Stimulated activated CD4-positive, alpha-beta T cell treated with anti-CD3 and anti-CD28 coated beads, TNF-alpha, amount 100 ng/mL, for 1 hour (primary cell): ENCODE measurements around the gene ETNK2.
A peak's percentile ranks its signal among the peaks of the same experiment; 100 is the strongest.

Source experiments
- DNase-seq, 3 donors: peaks; one replicate each; pipeline ENCODE4 v3.0.0-alpha.2; 2020; ENCODE audit warnings: low read depth in 3 of 3, low spot score in 1 of 3

The ETNK2 gene

GRCh38 chr1:204177133-204177532, 25.3 kb upstream of the ETNK2 start:
- no peak for DNase-seq

- no peak for DNase-seq
These were observed 24.2 kb upstream of the ETNK2 start for GRCh38 chr1:204176049-204176448.

DNA sequence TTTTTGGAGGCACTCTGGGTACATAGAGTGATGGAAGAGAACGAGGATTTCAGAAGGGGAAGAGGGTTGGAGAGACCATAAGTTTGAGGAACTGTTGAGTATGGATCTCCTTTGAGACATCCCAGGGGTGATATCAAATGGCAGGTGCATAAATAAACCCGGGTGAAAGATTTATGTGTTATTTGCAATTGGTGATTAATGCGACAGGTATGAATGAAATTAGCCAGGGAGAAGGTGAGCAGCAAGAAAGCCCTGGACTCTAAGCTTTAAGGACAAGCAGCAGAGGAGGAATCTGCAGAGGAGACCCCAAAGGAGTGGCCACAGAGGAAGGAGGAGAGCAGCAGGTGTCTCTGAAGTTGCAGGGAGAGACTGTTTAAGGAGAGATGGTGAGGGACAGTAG, 23.1 kb upstream of the ETNK2 start:
- no peak for DNase-seq

- no peak for DNase-seq
These were observed 20.7 kb upstream of the ETNK2 start for GRCh38 chr1:204172404-204173029.

- no peak for DNase-seq
These were observed 19.9 kb upstream of the ETNK2 start for GRCh38 chr1:204171751-204172178.

- no peak for DNase-seq
These were observed 18.8 kb upstream of the ETNK2 start for GRCh38 chr1:204170494-204171155.

DNA sequence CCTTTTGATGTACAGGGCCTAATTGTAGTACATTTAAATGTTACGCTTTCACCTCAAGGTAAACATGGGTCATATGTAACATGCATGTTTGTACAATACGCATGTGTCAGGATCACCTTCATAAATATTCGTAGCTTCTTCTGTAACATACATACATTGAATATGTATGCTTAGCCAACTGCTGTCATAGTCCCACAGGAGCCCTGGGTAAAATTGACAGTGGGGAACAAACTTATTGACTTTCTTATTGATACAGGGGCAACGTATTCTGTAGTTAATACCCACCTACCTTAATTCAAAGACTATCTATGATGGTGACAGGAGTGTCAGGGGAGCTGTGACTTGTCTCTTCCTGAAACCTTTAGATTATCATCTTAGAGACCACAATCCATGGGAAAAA, 18.0 kb upstream of the ETNK2 start:
- DNase-seq = no peak

GRCh38 chr1:204167730-204168129, 15.9 kb upstream of the ETNK2 start:
- DNase-seq = no peak

GRCh38 chr1:204166219-204166618, 14.4 kb upstream of the ETNK2 start, which contains the start of gene REN:
Gene REN (minus strand): TSS chr1:204166337. CDS start chr1:204166293, 44 bp downstream.
- DNase-seq = no peak

GRCh38 chr1:204162494-204163074, 10.7 kb upstream of the ETNK2 start:
- DNase-seq = peak; percentile 42 to 79 (median 59)

- no peak for DNase-seq
These were observed 10.0 kb upstream of the ETNK2 start for GRCh38 chr1:204161609-204162493.

DNA sequence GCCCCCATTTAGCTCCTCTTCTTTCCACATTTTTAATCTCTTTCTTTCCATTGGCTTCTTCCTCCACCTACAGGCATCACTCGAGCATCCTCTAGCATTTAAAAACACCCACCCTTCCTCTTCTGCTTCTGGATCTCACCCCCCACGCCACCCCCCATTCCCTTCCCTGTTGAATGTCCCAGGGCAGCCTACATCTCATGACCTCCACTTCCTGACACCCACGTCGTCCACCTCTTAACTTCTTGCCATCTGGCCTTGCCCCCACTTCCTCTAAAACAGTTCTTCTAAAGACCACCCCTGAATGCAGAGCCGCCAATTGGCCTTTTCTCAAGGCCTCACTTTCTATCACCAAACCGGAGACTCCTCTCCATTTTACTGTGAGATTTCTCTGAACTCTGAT, 6.1 kb upstream of the ETNK2 start:
- DNase-seq = no peak

- DNase-seq = no peak
These were observed 4.0 kb upstream of the ETNK2 start for GRCh38 chr1:204155881-204156280.

- DNase-seq = no peak
These were observed 2.9 kb upstream of the ETNK2 start for GRCh38 chr1:204154568-204155255.

DNA sequence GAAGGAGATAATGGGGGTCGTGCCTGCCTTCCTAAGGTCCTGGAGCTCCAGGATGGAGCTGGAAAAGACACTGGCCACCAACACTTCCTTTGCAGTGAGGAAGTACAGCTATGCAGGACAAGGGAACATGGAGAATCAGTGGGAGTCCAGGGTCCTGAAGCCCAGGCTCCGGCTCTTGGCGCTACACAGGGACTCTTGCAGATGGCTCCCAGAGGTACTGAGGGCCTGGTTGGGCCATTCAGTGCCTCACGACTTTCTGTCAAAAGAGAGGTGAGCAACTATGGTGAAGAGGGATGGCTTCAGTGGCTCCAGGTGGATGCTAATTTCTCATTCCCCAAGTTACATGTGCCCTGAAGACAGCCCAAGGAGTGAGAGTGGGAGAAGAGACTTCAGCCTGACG, 1.8 kb upstream of the ETNK2 start:
- DNase-seq = no peak

- DNase-seq = no peak
These were observed 633 bp upstream of the ETNK2 start for GRCh38 chr1:204152310-204153044.

DNA sequence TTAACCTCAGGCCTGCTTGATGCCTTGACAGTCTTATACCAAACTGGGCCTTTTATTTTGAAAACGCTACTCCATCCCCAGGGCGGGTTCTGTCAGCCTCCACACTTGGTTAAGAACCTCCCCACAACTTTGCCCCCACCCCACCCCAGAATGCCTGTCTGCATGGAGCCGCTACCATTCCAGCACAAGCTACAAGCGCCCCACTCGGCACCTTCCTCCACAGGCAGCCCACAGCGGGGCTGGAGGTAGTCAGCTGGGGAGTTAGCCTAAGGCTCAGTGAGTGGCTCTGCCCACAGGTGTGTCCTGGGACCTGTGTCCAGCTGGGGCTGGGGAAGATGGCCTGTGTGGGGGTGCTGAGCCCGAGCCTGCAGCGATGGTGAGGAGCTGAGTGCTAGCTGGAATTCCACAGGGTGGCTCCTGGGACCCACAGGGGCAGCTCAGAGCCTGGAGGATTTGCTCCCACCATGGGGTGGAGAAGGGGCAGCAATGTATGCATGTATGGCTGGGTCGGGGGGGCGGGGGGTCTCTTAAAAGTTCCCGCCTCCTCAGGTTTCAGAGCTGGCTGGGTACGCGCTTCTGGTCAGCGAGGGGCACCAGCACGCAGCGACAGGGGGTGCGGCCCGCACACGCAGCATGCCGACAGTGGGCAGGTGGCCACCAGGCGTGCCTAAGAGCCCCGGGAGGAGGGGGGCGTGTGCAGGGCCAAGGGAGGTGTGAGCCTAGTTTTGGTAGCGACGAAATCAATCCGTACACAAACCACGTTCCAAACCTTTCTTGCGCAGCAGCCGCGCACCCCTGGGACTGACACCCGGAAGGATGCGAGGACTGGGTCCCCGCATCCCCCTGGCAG, 917 bp downstream of the ETNK2 start:
- no peak for DNase-seq

DNA sequence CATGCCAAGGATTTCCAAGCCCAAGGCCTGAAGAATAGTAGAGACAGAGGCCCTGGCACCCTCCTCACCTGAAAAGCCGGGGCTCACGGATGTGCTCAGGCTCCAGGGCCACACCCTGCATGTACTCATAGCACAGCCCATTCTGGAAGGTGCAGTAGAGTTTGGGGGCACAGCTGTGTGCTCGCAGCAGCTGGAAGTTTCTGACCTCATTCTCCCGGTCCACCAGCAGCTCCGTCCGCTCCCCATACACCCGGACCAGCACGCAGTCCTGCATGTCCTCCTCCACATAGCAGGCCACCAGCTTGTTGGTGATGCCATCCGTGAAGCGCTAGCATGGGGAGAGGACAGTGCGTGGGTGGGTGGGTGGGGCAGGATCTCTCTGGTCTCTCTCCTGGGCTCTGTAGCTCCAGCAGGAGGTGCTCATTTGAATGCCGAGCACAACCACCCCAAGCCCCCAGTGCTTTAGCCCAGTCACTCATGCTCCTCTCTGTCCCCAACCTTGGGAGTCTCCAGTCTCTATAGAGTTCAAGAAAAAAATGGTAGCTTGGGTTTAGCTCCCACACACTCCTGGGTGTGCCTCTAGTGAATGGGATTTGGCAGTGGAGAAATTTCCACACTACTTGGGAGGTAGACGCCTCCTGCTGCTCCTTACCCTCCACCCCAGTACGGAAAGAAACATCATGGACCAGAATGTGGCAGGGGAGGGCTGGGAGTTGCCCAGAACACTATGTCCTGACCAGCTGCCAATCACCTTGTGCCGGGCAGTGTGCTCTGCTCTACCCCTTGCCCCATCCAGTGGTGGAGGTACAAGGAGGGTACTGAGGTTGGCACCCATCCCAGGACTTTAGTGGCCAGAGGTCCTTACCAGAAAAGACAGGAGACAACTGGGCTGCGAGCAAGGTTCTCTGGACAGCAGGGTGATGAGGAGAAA, 1.9 kb downstream of the ETNK2 start:
- no peak for DNase-seq
